HG03097 (cell line): ENCODE results near the gene RPSA.
"Not testable (repeated sequence)": the region's sequence is repeated elsewhere in the genome, so short reads cannot be mapped to it uniquely, and the experiment has no call there.

Source experiments
- ATAC-seq: cut with Tn5 transposase; IDR thresholded peaks from one replicate; pipeline ENCODE4 v1.9.1; 2021; ENCODE audit not compliant: unreplicated experiment, low FRiP score

Gene RPSA

DNA sequence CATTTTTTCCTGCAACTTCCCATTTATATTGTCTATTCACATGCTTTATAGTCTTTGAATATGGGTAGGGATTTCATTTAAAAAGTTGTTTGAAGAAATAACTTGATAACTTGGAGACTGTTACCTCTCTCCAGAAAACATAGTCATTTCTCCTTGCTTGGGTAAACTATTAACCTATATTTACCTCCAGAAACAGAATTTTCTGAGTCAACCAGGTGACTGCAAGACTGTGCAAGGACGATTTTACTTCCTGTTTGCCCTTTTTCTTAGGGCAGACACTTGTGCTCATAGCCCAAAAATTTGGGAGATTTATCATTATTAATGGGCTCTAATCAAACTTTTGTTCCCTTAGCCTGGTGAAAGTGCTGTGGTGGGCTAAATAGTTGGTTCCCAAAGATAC is 46.6 kb downstream of the RPSA start:
- no peak for ATAC-seq

DNA sequence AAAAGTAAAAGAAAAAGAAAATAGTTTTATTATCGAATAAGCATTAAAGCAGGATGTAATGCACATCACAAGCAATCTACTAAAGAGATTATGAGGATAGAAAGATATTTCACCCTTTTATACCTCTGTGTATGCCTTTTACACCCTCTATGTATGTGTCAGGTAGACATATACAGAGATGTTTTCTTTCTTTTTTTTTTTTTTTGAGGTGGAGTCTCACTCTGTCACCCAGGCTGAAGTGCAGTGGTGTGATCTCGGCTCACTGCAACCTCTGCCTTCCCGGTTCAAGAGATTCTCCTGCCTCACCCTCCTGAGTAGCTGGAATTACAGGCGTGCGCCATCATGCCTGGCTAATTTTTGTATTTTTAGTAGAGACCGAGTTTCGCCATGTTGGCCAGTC is 47.4 kb downstream of the RPSA start:
- ATAC-seq, result not testable (repeated sequence)

DNA sequence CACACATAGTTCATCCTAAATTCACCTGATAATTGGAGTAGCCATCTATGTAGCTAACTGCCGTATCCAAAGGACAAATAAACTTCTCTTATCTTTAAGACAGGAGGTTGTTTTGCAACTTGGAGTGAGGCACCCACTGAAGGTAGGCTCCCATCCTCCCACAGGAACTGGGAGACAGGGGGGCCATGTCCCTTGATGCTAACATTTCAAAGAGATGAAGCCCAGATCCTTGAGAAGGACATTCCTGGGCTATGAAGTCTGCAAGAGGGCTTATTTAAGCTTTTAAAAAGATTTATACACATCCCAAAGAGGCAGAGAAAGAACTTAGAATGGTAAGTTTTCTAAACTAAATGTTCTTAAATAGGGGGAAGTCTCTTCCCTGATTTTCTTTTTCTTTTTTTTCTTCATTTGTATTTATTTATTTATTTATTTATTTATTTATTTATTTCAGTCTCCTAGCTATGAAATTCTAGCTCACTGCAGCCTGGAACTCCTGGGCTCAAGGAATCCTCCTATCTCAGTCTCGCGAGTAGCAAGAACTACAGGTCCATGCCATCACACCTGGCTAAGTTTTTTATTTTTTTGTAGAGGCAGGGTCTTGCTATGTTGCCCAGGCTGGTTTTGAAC is 48.2 kb downstream of the RPSA start:
- no peak for ATAC-seq

DNA sequence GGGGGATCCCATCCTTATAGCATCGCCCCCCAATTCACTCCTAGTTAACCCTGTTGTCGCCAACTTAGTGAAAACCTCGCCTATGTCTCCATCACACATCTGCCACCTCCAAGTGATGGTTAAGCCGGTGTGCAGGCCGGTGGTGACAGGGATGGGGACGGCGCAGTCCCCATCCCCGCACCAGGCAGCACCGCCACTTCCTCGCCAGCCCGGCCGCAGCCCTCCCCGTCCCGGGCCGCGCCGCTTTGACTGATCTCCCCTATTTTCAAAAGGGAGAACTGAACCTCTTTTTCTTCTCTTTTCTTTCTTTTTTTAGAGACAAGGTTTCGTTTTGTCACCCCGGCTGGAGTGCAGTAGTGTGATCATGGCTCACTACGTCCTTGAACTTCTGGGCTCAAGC is 49.6 kb downstream of the RPSA start:
- ATAC-seq, result no peak

DNA sequence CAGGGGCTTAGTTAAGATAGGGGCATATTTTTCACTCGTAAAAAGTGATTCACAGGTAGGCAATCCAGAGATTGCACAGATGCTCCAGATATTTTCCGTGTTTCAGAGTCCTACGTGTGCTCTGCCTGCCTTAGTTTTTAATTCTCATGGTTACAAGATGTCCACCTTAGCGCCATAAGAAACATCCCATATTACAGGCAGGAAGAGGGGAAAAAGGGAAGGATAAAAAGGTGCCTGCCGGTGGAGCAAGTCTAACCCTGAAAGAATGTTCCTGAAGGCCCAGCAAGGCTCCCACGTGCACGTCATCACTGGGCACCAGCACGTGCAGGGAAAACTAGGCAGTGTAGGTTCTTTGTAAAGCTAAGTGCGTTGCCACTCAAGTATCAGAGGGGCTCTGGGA is 50.8 kb downstream of the RPSA start:
- no peak for ATAC-seq

DNA sequence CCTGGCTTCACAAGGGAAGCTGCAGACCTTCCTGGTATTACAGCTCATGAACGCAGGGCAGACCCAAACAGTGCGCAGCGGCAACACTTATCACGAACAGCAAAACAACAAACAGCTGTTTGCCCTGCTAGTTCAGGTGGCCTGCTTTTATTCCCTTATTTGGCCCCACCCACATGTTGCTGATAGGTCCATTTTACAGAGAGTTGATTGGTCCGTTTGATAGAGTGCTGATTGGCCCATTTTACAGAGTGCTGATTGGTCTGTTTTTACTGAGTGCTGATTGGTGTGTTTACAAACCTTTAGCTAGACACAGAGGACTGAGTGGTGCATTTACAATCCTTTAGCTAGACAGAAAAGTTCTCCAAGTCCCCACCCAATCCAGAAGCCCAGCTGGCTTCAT is 52.1 kb downstream of the RPSA start:
- ATAC-seq, result not testable (repeated sequence)

DNA sequence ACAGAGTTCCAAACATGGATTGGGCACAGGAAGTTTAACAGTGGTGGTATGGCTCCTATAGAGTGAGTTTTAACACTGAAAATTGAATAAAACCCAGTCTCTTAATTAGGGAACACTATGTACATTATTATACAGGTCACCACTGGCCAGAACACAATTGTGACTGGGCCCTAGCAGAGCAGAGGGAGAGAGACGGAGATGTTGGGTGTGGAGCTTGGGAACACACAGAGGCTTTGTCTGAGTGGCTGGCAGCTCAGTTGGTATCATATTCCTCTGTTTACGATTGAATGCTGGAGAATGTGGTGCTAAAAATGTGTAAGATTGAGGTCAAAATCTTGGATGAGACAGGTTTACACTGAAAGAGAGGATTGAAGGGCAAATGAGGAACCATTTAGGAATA is 54.2 kb downstream of the RPSA start:
- no peak for ATAC-seq
